GM21526 (cell line): ENCODE results near the gene UBASH3A.

Experiments
- ATAC-seq: cut with Tn5 transposase; IDR thresholded peaks from one replicate; pipeline ENCODE4 v1.9.1; 2021; ENCODE audit warnings: moderate library complexity; ENCODE audit not compliant: unreplicated experiment, low FRiP score

The UBASH3A gene

GRCh38 chr21:42476388-42477331 is 73.0 kb downstream of the UBASH3A start:
- no peak for ATAC-seq

- no peak for ATAC-seq
These were observed 74.8 kb downstream of the UBASH3A start for GRCh38 chr21:42478504-42478903.

GRCh38 chr21:42479582-42479981 is 75.9 kb downstream of the UBASH3A start:
- ATAC-seq: no peak

GRCh38 chr21:42480736-42481135 is 77.0 kb downstream of the UBASH3A start:
- no peak for ATAC-seq

DNA sequence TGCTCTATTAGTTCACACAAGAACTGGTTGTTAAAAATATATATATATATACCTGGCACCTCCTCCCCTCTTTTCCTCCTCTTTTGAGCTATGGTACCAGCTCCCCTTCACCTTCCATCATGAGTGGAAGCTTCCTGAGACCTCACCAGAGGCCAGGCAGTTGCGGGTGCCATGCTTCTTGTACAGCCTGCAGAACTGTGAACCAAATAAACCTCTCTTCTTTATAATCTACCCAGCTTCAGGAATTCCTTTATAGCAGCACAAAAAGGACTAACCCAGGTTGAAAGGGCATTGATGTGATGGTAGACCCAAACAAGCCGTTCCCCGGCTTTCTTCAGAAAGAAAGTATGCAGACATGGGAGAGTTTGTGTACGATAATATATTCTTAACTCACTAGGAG is 77.5 kb downstream of the UBASH3A start:
- no peak for ATAC-seq

GRCh38 chr21:42484966-42485365 is 81.3 kb downstream of the UBASH3A start:
- no peak for ATAC-seq

DNA sequence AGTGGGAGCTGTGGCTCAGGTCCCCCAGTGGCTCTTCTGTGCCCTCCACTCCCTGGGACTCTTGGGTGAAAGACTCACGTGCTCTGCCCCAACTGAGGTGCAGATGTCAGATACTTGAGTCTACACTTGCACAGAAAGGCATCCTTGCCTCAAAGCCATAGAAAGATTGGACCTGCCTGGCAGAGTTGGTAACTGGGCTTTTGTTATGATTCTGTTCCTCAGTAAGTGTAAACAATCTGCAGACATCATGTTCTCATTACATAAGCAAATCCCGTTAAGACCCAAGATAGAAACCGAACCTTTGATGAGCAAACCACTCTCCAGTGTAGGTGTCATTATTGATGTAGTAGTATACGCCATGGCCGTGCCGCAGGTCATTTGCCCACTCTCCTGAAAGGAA is 82.4 kb downstream of the UBASH3A start:
- ATAC-seq: no peak

DNA sequence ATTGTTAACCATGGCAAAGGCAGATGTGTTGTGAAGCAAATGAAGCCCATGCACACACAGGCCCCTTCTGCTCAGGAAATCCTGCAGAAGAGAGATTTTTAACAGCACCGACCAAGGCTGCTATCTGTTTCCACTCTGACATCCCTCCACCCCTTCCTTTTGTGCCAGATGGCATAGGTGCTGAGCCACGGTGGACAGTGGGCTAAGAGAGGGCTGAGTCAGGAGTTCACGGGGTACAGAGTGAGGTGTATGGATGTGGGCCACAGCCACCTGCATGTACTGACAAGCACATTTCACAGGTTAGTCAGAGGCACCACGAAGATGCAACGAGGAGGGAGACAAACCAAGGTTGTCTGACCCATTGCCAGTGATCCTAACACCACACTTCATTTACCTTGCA is 82.8 kb downstream of the UBASH3A start:
- ATAC-seq: no peak

GRCh38 chr21:42489006-42489563 is 85.4 kb downstream of the UBASH3A start:
- no peak for ATAC-seq

- no peak for ATAC-seq
These were observed 86.3 kb downstream of the UBASH3A start for GRCh38 chr21:42489991-42490390.

DNA sequence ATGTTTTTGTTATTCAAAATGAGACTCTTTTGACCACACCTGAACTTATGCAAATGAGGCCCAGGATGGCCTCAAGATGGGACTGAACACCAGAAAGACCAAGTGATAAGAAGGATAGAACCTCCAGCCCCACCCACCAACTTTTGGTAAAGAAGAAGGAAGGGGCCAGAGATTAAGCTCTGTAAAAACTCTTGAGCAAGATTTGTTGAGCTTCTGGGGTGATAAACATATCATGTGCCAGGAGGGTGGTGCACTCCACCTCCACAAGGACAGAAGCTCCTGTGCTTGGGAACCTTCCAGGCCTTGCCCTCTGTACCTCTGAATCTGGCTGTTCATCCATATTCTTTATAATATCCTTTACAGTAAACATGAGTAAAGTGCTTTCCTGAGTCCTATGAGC is 87.0 kb downstream of the UBASH3A start:
- ATAC-seq: no peak

DNA sequence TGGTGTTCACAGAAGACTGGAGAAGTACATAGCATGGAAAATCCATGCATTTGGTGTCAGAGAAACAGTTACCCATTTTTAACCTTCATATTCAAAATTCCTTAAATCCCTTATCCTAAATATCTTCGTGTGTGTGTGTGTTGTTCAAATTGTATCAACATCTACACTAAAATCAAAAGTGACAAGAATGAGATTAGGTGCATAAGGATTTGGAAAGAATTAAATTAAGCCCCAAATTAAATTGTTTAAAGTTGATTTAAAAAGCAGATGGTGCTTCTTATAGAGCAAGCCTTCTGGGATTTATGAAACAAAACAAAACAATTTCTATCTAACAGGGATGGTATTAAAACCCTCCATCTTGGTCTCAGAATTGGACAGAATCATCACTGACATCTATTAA is 87.6 kb downstream of the UBASH3A start:
- no peak for ATAC-seq

- ATAC-seq: no peak
These were observed 88.5 kb downstream of the UBASH3A start for GRCh38 chr21:42492201-42492600.

DNA sequence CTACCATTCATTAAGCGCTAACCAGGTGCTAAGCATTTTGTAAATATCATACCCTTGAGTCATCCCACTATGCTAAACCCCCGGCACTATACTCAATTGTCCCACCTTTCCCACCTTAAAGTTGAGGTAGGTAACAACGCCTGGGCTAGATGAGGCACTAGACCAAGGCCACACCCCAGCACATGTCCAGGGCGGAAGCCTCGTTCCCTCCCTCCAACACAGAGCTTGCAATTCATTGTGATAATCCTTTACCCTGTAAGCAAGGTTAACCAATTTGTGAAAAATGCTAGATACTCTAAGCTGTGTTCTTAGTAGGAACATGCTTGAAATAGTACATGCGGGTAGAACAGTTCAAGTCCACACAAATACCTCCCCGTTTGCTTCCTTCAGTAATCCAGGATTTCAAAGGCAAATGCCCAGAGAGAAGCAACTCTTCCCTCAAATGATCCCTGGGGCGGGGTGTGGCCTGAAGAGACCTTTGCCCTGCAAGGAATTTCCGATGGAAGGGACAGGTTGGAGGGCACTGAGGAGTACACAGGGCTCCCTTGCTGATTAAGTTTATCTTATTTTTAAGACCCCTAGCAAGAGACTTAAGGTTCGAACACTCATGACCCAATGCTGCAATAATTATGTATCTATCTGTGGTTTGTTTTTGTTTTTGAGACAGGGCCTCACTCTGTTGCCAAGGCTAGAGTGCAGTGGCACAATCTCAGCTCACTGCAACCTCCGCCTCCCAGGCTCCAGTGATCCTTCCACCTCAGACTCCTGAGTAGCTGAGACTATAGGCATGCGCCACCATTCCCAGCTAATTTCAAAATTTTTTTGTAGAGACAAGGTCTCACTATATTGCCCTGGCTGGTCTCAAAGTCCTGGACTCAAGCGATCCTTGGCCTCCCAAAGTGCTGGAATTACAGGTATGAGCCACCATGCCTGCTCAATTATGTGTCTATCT is 89.7 kb downstream of the UBASH3A start:
- ATAC-seq: no peak

- ATAC-seq: no peak
These were observed 91.3 kb downstream of the UBASH3A start for GRCh38 chr21:42495027-42495426.

- ATAC-seq: no peak
These were observed 92.0 kb downstream of the UBASH3A start for GRCh38 chr21:42495765-42496119.

GRCh38 chr21:42496120-42496838 is 92.6 kb downstream of the UBASH3A start, which contains the start of gene RSPH1:
Gene RSPH1, minus strand, starts transcription at chr21:42496224. Its CDS starts 38 bp downstream, at chr21:42496186.
- ATAC-seq: peak; percentile 98

- ATAC-seq: no peak
These were observed 93.1 kb downstream of the UBASH3A start for GRCh38 chr21:42496839-42497202.
